OCI-LY3 (cell line): Measurements from ENCODE around the gene LRGUK.

Source experiments
- H2AFZ ChIP-seq: fragments of 200-600, 300-600 bp; shearing (Covaris generic); 2 replicates; pipeline ENCODE4 v1.6.0; 2014; ENCODE audit warnings: antibody characterized with exemption, low read depth, low read length
- H3K27ac ChIP-seq: fragments of 200-600, 300-600 bp; sonication (generic); 2 replicates; pipeline ENCODE4 v1.5.1; 2014; ENCODE audit warnings: mild to moderate bottlenecking, low read length, moderate library complexity, mixed read lengths
- H3K27me3 ChIP-seq: fragments of 200-600, 300-600 bp; sonication (generic); 2 replicates; pipeline ENCODE4 v1.6.1; 2014; ENCODE audit warnings: low read depth, low read length, mixed read lengths
- H3K36me3 ChIP-seq: fragments of 200-600, 300-600 bp; sonication (generic); replicated peaks from 2 replicates; pipeline ENCODE3; 2014; ENCODE audit warnings: low read depth, low read length, mixed read lengths
- H3K4me1 ChIP-seq: fragments of 300-600, 200-600 bp; sonication (generic); 2 replicates; pipeline ENCODE4 v1.6.1; 2014; ENCODE audit warnings: low read length, mixed read lengths
- H3K4me2 ChIP-seq: fragments of 200-600, 300-600 bp; sonication (generic); 2 replicates; pipeline ENCODE4 v1.6.1; 2014; ENCODE audit warnings: low read length, mixed read lengths
- H3K4me3 ChIP-seq: fragments of 300-600, 200-600 bp; sonication (generic); 2 replicates; pipeline ENCODE4 v1.5.1; 2014; ENCODE audit warnings: antibody characterized with exemption, mild to moderate bottlenecking, low read length, moderate library complexity
- H3K79me2 ChIP-seq: fragments of 300-600, 200-600 bp; shearing (Covaris generic); 2 replicates; pipeline ENCODE4 v1.6.1; 2014; ENCODE audit warnings: mild to moderate bottlenecking, low read length, mixed read lengths
- H3K9ac ChIP-seq: fragments of 300-600, 200-600 bp; shearing (Covaris generic); 2 replicates; pipeline ENCODE4 v1.6.0; 2014; ENCODE audit warnings: mild to moderate bottlenecking, low read length, moderate library complexity
- H3K9me3 ChIP-seq: fragments of 200-600, 300-600 bp; shearing (Covaris generic); 2 replicates; pipeline ENCODE4 v1.6.1; 2014; ENCODE audit warnings: low read length, mixed read lengths; ENCODE audit not compliant: insufficient read depth
- H4K20me1 ChIP-seq: fragments of 200-600, 300-600 bp; sonication (generic); 2 replicates; pipeline ENCODE4 v1.6.1; 2016; ENCODE audit warnings: low read length, mixed read lengths; ENCODE audit not compliant: insufficient read depth
- CTCF ChIP-seq: fragments of 200-600, 300-600 bp; sonication (generic); IDR thresholded peaks from 2 replicates; pipeline ENCODE4 v1.5.1; 2014; ENCODE audit warnings: antibody characterized with exemption, low read length, low read depth
- EZH2phosphoT487 ChIP-seq: fragments of 200-600 bp; shearing (Covaris generic); IDR thresholded peaks from 2 replicates; pipeline ENCODE4 v1.6.1; 2018; ENCODE audit warnings: antibody characterized with exemption, mixed run types, low read depth

LRGUK gene

DNA sequence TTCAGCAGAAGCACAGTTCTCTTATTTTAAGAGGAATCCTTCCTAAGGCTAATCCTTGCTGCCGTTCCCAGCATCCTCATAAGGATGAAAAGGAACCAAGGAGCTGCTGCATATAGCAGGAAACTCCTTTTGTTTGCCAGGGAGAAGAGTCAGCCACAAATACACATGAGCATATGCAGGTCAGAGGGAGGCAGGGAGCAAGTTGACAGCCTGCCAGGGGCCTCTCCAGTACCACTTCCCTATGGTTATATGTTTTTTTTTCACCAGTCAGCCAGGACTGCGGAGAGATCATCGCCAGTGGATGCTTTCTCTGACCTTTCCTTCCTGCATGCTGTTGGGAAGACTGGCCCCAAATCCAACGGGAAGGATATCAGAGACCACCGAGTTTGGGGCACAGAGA is 149.8 kb downstream of the LRGUK start:
- H3K27me3 ChIP-seq = peaks cover 4% of the 10 kb centered on the region; the same call in 1 of the 2 replicates
- H3K36me3 ChIP-seq = no peaks in the 10 kb centered on the region
- TF ChIP-seq CTCF (no peak), EZH2phosphoT487 (no peak)
- no peak overlapping the region for H3K9ac ChIP-seq
- H3K4me1 ChIP-seq = no peaks in the 10 kb centered on the region
- no peaks in the 10 kb centered on the region for H3K79me2 ChIP-seq
- H3K4me2 ChIP-seq = no peak overlapping the region
- H4K20me1 ChIP-seq = no peaks in the 10 kb centered on the region
- H3K27ac ChIP-seq = no peak overlapping the region
- no peaks in the 10 kb centered on the region for H3K9me3 ChIP-seq
- no peak overlapping the region for H2AFZ ChIP-seq
- no peak overlapping the region for H3K4me3 ChIP-seq

DNA sequence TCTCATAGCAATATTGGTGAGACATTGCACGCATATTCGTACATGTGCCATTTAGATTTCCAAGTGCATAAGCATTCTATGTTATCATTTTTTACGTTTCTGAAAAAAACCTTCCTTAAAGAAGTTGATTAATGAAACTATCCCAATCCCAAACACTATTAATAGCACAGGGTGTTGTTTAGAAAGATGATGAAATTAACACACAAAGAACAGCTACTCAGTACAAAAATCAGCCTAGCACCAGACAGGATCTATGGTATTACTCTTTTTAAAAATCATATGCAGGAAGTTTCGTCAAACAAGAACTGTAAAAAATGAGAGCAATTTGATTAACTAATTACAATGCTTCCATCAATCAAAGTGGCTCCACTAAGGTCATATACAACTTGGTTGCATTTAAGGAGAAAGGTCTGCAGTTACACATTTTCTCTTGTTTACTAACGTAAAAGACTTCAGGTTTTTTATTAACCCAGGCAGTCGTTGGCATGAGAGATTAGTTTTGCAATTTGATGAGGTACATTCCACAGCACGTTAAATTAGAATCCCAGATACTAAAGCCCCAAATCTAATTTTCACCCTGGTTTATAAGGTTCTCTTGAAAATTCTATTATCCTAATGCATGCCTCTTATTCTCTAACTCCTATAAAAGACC is 151.5 kb downstream of the LRGUK start:
- 0 out of 2 replicates have a peak overlapping the region, but pooled peaks have one; percentile 4 for H2AFZ ChIP-seq
- no peak overlapping the region for H3K4me2 ChIP-seq
- H3K36me3 ChIP-seq = no peaks in the 10 kb centered on the region
- peaks cover 2% of the 10 kb centered on the region; the same call in 1 of the 2 replicates for H3K27me3 ChIP-seq
- no peak overlapping the region for H3K4me3 ChIP-seq
- no peaks in the 10 kb centered on the region for H4K20me1 ChIP-seq
- H3K27ac ChIP-seq = no peak overlapping the region
- no peaks in the 10 kb centered on the region for H3K9me3 ChIP-seq
- TF ChIP-seq CTCF (no peak), EZH2phosphoT487 (no peak)
- H3K79me2 ChIP-seq = no peaks in the 10 kb centered on the region
- H3K4me1 ChIP-seq = no peaks in the 10 kb centered on the region
- no peak overlapping the region for H3K9ac ChIP-seq

DNA sequence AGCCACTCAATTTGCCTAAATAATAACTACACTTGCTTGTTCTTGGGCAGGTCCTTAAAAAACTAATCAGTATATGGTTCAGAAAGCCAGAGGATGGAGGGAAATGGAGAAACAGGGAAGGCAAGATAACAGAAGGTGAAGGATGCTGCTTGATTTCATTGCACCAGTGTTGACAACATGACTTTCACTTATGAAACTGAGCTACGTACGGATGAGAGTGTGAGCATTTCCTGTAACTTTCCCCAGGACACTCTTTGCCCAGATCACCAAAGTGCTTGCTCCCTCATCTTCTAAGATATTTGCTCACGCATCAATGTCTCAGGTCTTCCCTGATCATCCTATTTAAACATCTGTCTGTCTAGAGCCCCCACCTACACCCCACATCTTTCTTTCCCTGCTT is 152.2 kb downstream of the LRGUK start:
- H4K20me1 ChIP-seq = no peaks in the 10 kb centered on the region
- no peak overlapping the region for H3K27ac ChIP-seq
- H3K79me2 ChIP-seq = no peaks in the 10 kb centered on the region
- no peak for TF ChIP-seq CTCF
- no peak overlapping the region for H2AFZ ChIP-seq
- no peaks in the 10 kb centered on the region for H3K36me3 ChIP-seq
- H3K27me3 ChIP-seq = peaks cover 2% of the 10 kb centered on the region; the same call in 1 of the 2 replicates
- no peaks in the 10 kb centered on the region for H3K4me1 ChIP-seq
- H3K4me3 ChIP-seq = no peak overlapping the region
- no peaks in the 10 kb centered on the region for H3K9me3 ChIP-seq
- H3K4me2 ChIP-seq = no peak overlapping the region
- no peak overlapping the region for H3K9ac ChIP-seq

- Histone ChIP-seq H3K27ac (no peak overlapping the region), H2AFZ (no peak overlapping the region), H3K79me2 (no peaks in the 10 kb centered on the region), H3K27me3 (peaks cover 2% of the 10 kb centered on the region; the same call in 1 of the 2 replicates), H4K20me1 (no peaks in the 10 kb centered on the region), H3K9me3 (no peaks in the 10 kb centered on the region), H3K9ac (no peak overlapping the region), H3K4me3 (no peak overlapping the region), H3K4me1 (no peaks in the 10 kb centered on the region), H3K4me2 (no peak overlapping the region), H3K36me3 (no peaks in the 10 kb centered on the region)
- no peak for TF ChIP-seq CTCF
- no peak for TF ChIP-seq EZH2phosphoT487
These were observed 152.8 kb downstream of the LRGUK start for GRCh38 chr7:134279898-134280297.
